Omental fat pad (tissue), 4 donors: ENCODE results near the gene MICOS13. TPM values are rescaled to one million over a fixed set of nuclear protein-coding genes. Genes with fewer than 3 reads are reported as not detected.

ENCODE experiments used
- ATAC-seq: fragments of 150-250 bp; one replicate; pipeline ENCODE4 v1.9.1; 2016; ENCODE audit warnings: mild to moderate bottlenecking, moderate library complexity; ENCODE audit not compliant: low FRiP score
- DNase-seq: peaks from one replicate; pipeline ENCODE4 v3.0.0-alpha.2; 2019; ENCODE audit warnings: low spot score
- total RNA-seq, 4 donors: library from RNA; depleted of rRNA; stranded (reverse); fragments of >200 nt; gene quantifications; one replicate each; pipeline ENCODE4 v1.1.0, GENCODE V29; 2016
- TF ChIP-seq, protein P1 (sequence below), 3 donors: fragments of 450-650 bp; IDR thresholded peaks; one replicate each; pipeline ENCODE4 v1.5.1; 2016 to 2017; ENCODE audit warnings: antibody characterized with exemption in 3 of 3, mild to moderate bottlenecking in 3 of 3, moderate library complexity in 2 of 3

MICOS13 gene
- total RNA-seq, 4 donors from 2014 or later = 24.4 to 54.6 (median 40.5) TPM

DNA sequence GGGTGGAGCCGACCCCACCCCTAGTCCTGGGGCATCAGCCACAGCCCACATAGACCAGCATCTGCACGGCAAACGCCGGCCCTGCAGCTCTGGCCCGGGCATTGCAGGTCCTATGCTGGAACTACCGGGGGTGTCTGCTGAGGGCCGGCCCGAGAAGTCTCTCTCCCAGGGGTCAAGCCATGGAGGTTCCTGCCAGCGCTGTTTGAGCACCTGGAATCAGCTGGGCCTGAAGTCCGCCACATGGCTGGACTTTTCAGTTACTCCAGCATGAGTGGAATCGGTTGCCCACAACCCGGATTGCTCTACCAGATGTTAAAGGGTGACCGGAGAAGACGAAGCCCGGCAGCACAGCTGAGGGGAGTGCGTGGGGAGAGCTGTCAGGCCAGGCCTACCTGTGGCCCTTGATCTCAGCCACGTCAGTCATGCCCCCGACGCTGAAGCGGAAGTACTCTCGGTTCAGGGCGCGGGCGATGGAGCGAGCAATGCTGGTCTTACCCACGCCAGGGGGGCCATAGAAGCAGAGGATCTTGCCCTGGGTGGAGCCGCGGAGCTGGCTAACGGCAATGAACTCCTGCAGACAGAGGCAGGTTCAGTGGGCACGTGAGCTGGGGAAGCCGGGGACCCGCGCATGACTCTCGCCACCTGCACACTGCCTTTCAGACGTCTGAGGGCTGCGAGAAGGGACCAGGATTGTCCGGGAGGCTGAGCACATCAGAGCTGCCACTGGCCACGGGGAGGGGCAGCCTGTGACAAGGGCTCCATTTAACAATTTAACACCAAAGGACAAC, 18.5 kb upstream of the MICOS13 start:
- ATAC-seq (no peak), DNase-seq (no peak)
- TF ChIP-seq, protein P1, sequence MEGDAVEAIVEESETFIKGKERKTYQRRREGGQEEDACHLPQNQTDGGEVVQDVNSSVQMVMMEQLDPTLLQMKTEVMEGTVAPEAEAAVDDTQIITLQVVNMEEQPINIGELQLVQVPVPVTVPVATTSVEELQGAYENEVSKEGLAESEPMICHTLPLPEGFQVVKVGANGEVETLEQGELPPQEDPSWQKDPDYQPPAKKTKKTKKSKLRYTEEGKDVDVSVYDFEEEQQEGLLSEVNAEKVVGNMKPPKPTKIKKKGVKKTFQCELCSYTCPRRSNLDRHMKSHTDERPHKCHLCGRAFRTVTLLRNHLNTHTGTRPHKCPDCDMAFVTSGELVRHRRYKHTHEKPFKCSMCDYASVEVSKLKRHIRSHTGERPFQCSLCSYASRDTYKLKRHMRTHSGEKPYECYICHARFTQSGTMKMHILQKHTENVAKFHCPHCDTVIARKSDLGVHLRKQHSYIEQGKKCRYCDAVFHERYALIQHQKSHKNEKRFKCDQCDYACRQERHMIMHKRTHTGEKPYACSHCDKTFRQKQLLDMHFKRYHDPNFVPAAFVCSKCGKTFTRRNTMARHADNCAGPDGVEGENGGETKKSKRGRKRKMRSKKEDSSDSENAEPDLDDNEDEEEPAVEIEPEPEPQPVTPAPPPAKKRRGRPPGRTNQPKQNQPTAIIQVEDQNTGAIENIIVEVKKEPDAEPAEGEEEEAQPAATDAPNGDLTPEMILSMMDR (IDR thresholded peaks at IDR 0.05) = no peak

DNA sequence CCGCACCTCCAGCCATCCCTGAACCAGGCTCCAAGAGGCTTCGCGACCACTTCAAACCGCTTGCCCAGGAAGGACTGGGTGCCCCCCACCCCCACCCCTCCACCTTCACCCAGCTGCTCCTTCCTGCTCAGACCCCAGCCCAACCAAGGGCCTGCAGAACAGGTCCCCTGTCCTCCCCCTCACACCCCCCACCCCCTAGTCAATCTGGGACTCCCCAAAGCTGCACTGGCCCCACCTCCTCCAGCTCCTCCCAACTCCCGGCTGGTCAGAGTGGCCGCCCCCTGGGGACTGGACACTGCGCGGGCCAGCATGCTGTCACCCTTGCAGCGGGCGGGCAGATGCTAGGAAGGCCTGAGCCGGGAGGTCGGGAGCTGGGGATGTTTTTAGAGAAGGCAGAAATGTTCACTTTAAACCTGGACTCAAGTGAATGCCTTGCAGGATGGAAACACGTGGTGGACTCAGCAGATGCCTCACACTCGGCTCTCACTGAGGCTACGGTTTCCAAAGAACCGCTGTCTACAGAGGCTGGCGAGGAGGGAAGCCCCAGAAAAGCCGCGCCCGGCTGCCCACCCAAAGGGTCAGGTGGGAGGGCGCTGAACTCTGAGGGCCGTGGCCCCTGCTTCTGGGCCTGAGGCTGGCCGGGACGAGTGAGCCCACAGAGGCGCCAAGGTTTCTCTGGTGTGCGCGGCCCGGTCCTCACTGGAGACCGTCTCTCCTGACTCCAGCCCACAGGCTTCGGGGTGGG, 17.7 kb upstream of the MICOS13 start:
- no peak for DNase-seq
- TF ChIP-seq, protein P1 (IDR thresholded peaks at IDR 0.05) = no peak
- no peak for ATAC-seq

DNA sequence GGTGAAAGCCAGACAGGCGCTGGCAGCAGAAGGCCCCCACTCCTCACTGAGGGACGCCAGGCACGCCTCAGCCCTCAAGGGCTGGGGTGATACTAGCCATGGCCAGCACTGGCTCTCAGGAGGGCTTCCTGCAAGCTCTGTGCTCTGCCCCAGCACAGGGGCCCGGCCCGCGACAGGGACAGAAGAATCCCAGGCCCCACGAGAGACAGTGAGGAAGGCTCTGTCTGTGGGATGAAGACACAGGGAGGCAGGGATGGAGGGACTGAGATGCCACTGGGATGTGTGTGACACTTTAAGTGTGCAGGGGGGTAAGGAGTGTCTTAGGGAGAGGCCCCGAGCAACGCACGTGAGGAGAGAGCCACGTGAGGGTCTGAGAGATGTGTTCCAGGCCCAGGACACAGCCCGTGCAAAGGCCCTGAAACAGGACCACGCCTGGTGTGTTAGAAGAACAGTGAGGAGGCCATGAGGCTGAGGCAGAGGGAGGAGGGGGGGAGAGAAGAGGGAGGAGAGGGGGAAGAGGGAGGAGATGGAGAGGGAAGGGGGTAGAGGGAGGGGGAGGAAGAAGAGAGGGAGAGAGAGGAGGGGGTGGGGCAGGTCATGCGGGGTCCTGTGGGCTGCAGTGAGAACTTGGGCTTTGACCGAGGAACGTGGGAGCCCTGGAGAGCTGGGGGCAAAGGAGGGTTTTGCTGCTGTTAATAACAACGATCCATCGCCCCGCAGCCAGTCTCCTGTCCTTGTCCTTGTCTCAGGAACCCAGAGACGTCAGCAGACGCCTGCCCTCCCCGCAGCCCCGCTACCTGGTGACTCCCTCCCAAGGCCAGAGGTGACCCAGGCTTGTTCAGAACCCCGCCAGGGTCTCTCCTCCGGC, 16.9 kb upstream of the MICOS13 start:
- TF ChIP-seq, protein P1 (IDR thresholded peaks at IDR 0.05) = no peak
- DNase-seq = no peak

DNA sequence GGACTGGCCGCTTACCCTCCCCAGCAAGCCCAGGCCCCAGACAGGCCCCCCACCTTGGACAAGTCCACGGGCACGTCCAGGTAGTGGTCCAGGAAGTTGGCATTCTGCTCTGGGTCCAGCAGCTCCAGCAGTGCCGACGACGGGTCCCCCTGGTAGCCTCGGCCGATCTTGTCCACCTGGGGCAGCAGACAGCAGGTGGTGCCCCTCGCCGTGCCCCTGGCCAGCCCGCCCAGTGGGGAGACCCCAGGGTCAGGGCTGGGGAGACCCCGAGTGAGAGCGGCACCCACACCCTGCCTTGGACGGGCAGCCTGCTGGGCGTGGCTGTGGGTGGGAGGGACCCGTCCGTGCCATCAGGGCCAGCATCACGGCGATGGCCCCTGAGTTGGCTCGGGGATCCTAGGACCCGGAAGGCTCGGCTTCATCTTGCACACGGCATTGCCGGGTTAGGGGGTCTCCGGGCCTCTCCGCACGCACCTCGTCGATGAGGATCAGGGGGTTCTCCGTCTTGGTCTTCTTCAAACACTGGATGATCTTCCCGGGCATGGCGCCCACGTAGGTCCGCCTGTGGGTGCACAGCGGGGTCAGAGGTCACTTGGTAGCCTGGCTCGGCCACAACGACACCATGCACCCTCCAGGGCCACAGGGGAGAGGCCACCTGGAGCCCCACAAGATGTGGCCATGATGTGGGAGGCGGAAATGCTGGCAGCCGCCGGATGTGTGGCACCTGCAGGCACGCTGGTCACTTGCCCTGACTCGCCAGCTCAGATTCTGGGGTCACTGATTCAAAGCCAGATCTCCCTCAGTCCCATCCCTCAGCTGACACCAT, 16.1 kb upstream of the MICOS13 start:
- TF ChIP-seq, protein P1 (IDR thresholded peaks at IDR 0.05) = no peak
- ATAC-seq (no peak), DNase-seq (no peak)

More for the DNA sequence above, 16.9 kb upstream of the MICOS13 start:
- ATAC-seq = no peak

DNA sequence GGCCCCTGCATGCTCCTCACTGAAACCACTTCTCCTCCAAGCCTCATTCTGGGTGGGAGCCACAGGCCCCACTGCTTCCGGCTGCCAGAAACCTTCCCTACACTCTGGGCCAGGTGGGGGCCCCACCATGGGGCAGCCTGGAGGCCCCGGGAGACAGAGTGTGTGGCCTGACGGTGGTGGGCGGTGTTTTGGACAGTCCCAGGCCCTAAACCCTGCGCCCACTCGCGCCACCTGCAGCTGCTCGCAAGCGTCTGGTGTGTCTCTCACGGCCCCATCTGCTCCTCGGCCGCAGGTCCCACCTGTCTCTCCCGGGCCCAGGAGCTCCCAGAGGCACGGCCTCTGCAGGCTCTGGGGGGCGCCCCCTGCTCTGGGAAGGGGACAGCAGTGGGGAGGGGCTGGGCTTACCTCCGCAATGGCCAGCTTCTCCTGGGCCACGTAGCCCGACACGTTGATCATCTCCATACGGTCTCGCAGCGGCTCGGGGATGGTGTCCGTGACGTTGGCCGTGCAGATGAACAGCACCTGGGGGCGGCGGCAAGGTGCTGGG, 15.4 kb upstream of the MICOS13 start:
- TF ChIP-seq, protein P1 (IDR thresholded peaks at IDR 0.05) = no peak
- ATAC-seq (no peak), DNase-seq (no peak)
